ENCODE data around the gene PTPRN. TPM values are rescaled to one million over a fixed set of nuclear protein-coding genes. Genes with fewer than 3 reads are reported as not detected.
A peak's percentile ranks its signal among the peaks of the same experiment; 100 is the strongest.

The PTPRN gene
- total RNA-seq, 1 experiment from 2014 or later, result not detected

GRCh38 chr2:219277703-219278654 is 31.2 kb downstream of the PTPRN start:
- H3K36me3 ChIP-seq (ENCODE audit: control insufficient read depth in 1 of 2, insufficient read depth in 2 of 2, low read length in 2 of 2), result no peaks in the 10 kb centered on the region
- DNase-seq (ENCODE audit: low read depth, low spot score) (peak; percentile 54), ATAC-seq (peak; percentile 49)
- H3K4me1 ChIP-seq (ENCODE audit: control insufficient read depth in 1 of 2, insufficient read depth in 2 of 2, low read length in 2 of 2), result peaks cover 43 to 64% of the 10 kb centered on the region in 2 experiments
- no peaks in the 10 kb centered on the region for H3K9me2 ChIP-seq (ENCODE audit: insufficient read depth)
- H3K27me3 ChIP-seq (ENCODE audit: insufficient read depth, low read length), result no peaks in the 10 kb centered on the region
- H2AFZ ChIP-seq (ENCODE audit: low read depth, low read length, poor library complexity, severe bottlenecking), result peak overlapping the region; percentile 81
- peak overlapping the region; percentile 71 for H3K9ac ChIP-seq (ENCODE audit: low read length)
- no TSS peak for BruUV-seq (replicated peaks)
- H3K9me3 ChIP-seq (ENCODE audit: control insufficient read depth in 1 of 2, insufficient read depth in 1 of 2, low read depth in 1 of 2, low read length in 2 of 2), result no peaks in the 10 kb centered on the region
- H4K20me1 ChIP-seq (ENCODE audit: insufficient read depth), result no peaks in the 10 kb centered on the region
- peak overlapping the region; percentile 86 for H3K4me2 ChIP-seq (ENCODE audit: low read length)
- intact Hi-C loops (cut with micrococcal nuclease), result loop anchor here (2.0 kb wide), 1 partner anchor 117 kb away; the partner anchor contains the start of gene NHEJ1
- peak overlapping the region; percentile 42 to 59 for H3K4me3 ChIP-seq (replicated peaks in 1 of 2; ENCODE audit: low read depth in 1 of 2, low read length in 2 of 2)
- peak overlapping the region; percentile 82 for H3K27ac ChIP-seq (ENCODE audit: low read depth, low read length)
- TF ChIP-seq, protein P1, sequence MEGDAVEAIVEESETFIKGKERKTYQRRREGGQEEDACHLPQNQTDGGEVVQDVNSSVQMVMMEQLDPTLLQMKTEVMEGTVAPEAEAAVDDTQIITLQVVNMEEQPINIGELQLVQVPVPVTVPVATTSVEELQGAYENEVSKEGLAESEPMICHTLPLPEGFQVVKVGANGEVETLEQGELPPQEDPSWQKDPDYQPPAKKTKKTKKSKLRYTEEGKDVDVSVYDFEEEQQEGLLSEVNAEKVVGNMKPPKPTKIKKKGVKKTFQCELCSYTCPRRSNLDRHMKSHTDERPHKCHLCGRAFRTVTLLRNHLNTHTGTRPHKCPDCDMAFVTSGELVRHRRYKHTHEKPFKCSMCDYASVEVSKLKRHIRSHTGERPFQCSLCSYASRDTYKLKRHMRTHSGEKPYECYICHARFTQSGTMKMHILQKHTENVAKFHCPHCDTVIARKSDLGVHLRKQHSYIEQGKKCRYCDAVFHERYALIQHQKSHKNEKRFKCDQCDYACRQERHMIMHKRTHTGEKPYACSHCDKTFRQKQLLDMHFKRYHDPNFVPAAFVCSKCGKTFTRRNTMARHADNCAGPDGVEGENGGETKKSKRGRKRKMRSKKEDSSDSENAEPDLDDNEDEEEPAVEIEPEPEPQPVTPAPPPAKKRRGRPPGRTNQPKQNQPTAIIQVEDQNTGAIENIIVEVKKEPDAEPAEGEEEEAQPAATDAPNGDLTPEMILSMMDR (IDR thresholded peaks at IDR 0.05 in 2 of 3, conservative IDR thresholded peaks at IDR 0.05 in 1 of 3; ENCODE audit: borderline replicate concordance in 1 of 3, insufficient read depth in 1 of 3, low read depth in 2 of 3, low read length in 2 of 3), result peak in 2 of 3 experiments; percentile 97 to 98; a peak in 4 of 6 replicates
- TF ChIP-seq SP1 (IDR thresholded peaks at IDR 0.05; ENCODE audit: low read depth), result no peak
- no peaks in the 10 kb centered on the region for H3K79me2 ChIP-seq (ENCODE audit: insufficient read depth, low read length)
- ChIA-PET RAD21 (ENCODE audit: low non-redundant PET in 1 of 2, low total read pairs in 2 of 2, uncharacterized antibody in 2 of 2, unreplicated experiment in 2 of 2) (interaction anchor here in 1 of 2 experiments (0.6 kb wide), 1 partner anchor 252 kb away, joined by 3 read pairs; no protein-coding TSS in a partner anchor), POLR2A (interaction anchor here (0.6 to 1.5 kb wide), 4 partner anchors 26 to 110 kb away, joined by 3 to 4 read pairs (median 4); partner anchors contain the start of genes DNPEP and TUBA4B), CTCF (interaction anchor here (0.6 to 4.3 kb wide), 11 partner anchors 16 to 204 kb away, joined by 3 to 71 read pairs (median 6); partner anchors contain the start of genes CNPPD1, TUBA4A and TUBA4B)

Measured in HCT116 (cell line).